Measurements from ENCODE around the gene AP2A1.

DNA sequence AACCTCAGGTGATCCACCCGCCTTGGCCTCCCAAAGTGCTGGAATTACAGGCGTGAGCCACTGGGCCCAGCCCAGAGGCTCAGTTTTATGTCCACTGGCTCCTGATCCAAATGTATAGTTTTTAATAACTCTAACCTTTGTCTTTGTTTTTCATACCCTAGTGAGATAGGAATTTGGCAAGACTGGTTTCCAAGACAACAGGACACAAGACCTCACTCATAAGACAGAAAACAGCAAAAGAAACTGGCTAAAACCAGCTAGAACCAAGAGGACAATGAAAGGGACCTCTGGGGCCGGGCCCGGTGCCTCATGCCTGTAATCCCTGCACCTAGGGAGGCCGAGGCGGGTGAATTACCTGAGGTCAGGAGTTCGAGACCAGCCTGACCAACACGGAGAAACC lies 48.3 kb upstream of the AP2A1 start:
- TF ChIP-seq CTCF (IDR thresholded peaks at IDR 0.05 in 2 of 3, conservative IDR thresholded peaks at IDR 0.05 in 1 of 3; ENCODE audit: control insufficient read depth in 2 of 3, extremely low read depth in 1 of 3, insufficient read depth in 1 of 3, low read depth in 3 of 3, low read length in 3 of 3) (no peak), POLR2A (IDR thresholded peaks at IDR 0.05; ENCODE audit: low read depth, low read length) (no peak), HDAC6 (IDR thresholded peaks at IDR 0.05; ENCODE audit: unreplicated experiment) (no peak), ATF2 (IDR thresholded peaks at IDR 0.05; ENCODE audit: low read length) (no peak)

Data from GM12878 (cell line).